Mammary epithelial cell (primary cell): ENCODE results near the gene CA10.

Experiments used
- EZH2 ChIP-seq: IDR thresholded peaks from 2 replicates; pipeline ENCODE4 v1.6.1; 2012; ENCODE audit warnings: low read length, inconsistent platforms, borderline replicate concordance
- TF ChIP-seq, protein P1 (sequence below), 2 donors: IDR thresholded peaks in 1 of 2; conservative IDR thresholded peaks in 1 of 2; 2 replicates each; pipeline ENCODE4 v1.5.1; 2011 to 2012; ENCODE audit warnings: inconsistent platforms in 2 of 2, low read length in 2 of 2, mild to moderate bottlenecking in 2 of 2, control low read depth in 1 of 2, low read depth in 1 of 2; ENCODE audit not compliant: insufficient read depth in 1 of 2; ENCODE audit errors: extremely low read depth in 1 of 2

DNA sequence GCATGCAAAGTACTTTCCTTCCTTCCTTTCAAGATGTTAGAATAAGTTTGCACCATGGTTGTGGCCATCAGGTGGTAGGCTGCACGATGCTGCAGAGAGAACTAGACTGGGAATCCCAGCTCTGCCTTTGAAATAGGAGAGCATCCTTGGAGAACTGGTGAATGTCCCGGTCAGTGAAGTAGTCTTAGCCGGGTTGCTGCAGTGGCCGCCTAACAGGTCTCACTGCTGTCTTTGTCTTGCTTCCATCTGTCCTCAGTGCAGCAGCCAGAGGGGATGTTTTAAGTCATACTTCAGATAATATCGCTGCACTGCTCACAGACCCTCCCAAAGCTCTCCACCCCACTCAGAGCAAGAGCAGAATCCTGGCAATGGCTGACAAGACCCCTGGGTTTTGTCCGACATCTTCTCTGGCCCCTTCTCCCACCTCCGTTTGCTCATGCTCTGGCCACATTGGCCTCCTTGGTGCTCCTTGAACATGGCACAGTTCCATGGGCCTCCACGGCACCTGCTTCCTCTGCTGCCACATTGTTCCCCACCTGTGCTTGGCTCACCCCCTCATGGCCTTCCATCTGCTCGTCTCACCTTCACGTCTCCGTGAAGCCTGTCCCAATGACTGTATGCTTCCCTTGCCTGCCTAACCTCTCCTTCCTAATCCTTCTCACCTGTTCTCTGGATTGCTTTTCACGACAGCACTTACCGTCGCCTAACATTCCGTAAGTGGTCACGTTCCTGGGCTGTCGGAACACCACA, 458.3 kb downstream of the CA10 start:
- TF ChIP-seq, protein P1, sequence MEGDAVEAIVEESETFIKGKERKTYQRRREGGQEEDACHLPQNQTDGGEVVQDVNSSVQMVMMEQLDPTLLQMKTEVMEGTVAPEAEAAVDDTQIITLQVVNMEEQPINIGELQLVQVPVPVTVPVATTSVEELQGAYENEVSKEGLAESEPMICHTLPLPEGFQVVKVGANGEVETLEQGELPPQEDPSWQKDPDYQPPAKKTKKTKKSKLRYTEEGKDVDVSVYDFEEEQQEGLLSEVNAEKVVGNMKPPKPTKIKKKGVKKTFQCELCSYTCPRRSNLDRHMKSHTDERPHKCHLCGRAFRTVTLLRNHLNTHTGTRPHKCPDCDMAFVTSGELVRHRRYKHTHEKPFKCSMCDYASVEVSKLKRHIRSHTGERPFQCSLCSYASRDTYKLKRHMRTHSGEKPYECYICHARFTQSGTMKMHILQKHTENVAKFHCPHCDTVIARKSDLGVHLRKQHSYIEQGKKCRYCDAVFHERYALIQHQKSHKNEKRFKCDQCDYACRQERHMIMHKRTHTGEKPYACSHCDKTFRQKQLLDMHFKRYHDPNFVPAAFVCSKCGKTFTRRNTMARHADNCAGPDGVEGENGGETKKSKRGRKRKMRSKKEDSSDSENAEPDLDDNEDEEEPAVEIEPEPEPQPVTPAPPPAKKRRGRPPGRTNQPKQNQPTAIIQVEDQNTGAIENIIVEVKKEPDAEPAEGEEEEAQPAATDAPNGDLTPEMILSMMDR (conservative IDR thresholded peaks at IDR 0.05 in 1 of 2, IDR thresholded peaks at IDR 0.05 in 1 of 2; ENCODE audit: extremely low read depth in 1 of 2, insufficient read depth in 1 of 2, low read depth in 1 of 2, low read length in 2 of 2), result no peak
- TF ChIP-seq EZH2, result no peak
